ENCODE data around the gene SHISAL2A. TPM values are rescaled to one million over a fixed set of nuclear protein-coding genes. Genes with fewer than 3 reads are reported as not detected.
A peak's percentile ranks its signal among the peaks of the same experiment; 100 is the strongest.

Gene SHISAL2A
- total and polyA plus RNA-seq, 2 experiments from 2014 or later, result not detected

- Histone ChIP-seq H3K36me3 (no peaks in the 10 kb centered on the region), H3K4me1 (ENCODE audit: low read depth) (peaks cover 8% of the 10 kb centered on the region), H3K9me3 (ENCODE audit: low read depth) (no peaks in the 10 kb centered on the region), H3K27me3 (no peaks in the 10 kb centered on the region), H3K27ac (no peak overlapping the region), H3K4me3 (no peak overlapping the region)
- TF ChIP-seq, protein P1, sequence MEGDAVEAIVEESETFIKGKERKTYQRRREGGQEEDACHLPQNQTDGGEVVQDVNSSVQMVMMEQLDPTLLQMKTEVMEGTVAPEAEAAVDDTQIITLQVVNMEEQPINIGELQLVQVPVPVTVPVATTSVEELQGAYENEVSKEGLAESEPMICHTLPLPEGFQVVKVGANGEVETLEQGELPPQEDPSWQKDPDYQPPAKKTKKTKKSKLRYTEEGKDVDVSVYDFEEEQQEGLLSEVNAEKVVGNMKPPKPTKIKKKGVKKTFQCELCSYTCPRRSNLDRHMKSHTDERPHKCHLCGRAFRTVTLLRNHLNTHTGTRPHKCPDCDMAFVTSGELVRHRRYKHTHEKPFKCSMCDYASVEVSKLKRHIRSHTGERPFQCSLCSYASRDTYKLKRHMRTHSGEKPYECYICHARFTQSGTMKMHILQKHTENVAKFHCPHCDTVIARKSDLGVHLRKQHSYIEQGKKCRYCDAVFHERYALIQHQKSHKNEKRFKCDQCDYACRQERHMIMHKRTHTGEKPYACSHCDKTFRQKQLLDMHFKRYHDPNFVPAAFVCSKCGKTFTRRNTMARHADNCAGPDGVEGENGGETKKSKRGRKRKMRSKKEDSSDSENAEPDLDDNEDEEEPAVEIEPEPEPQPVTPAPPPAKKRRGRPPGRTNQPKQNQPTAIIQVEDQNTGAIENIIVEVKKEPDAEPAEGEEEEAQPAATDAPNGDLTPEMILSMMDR (IDR thresholded peaks at IDR 0.05; ENCODE audit: low read depth, low read length), result no peak
- DNase-seq (ENCODE audit: low read depth in 1 of 2, low spot score in 1 of 2), result no peak
These were observed 26.4 kb downstream of the SHISAL2A start for GRCh38 chr1:52659356-52659755.

GRCh38 chr1:52659851-52660596 is 27.1 kb downstream of the SHISAL2A start:
- no peak overlapping the region for H3K27ac ChIP-seq
- H3K4me3 ChIP-seq, result no peak overlapping the region
- TF ChIP-seq, protein P1 (IDR thresholded peaks at IDR 0.05; ENCODE audit: low read depth, low read length), result no peak
- no peaks in the 10 kb centered on the region for H3K27me3 ChIP-seq
- no peaks in the 10 kb centered on the region for H3K36me3 ChIP-seq
- DNase-seq (ENCODE audit: low read depth in 1 of 2, low spot score in 1 of 2), result no peak
- peaks cover 8% of the 10 kb centered on the region for H3K4me1 ChIP-seq (ENCODE audit: low read depth)
- no peaks in the 10 kb centered on the region for H3K9me3 ChIP-seq (ENCODE audit: low read depth)

- Histone ChIP-seq H3K27ac (no peak overlapping the region), H3K4me3 (no peak overlapping the region), H3K27me3 (no peaks in the 10 kb centered on the region), H3K9me3 (ENCODE audit: low read depth) (no peaks in the 10 kb centered on the region), H3K4me1 (ENCODE audit: low read depth) (peaks cover 8% of the 10 kb centered on the region), H3K36me3 (no peaks in the 10 kb centered on the region)
- TF ChIP-seq, protein P1 (IDR thresholded peaks at IDR 0.05; ENCODE audit: low read depth, low read length), result no peak
- DNase-seq (ENCODE audit: low read depth in 1 of 2, low spot score in 1 of 2), result no peak
These were observed 27.8 kb downstream of the SHISAL2A start for GRCh38 chr1:52660807-52661206.

DNA sequence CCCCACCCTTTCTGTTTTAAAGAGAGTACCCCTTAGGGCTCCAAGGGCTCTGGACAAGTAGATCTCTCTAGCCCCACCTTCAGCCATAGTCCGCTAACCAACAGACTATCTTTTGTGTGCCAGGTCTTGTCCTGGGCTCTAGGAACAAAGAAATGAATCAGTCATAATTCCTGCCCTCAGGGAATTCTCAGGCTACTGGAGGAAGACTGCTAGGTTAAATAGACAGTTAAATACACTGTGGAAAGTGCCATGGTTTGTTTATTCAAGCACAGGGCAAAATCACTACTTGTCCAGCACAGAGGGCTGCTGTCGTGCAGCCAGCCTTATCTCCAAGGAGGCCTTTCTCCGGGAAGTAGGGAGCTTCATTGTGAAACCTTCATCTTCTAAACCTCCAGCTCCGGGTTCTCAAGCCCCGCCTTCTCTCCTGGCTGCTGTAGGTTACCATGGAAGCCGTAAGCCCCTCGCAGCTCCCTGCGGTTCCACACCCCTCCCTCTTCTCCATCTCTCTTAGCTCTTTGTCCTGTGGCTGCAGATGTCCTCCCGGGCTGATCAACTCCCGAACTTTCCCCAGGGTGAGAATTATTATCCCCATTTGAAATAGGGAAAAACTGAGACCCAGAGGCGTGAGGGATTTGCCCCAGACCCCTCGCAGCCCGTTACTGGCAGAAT is 29.8 kb downstream of the SHISAL2A start:
- Histone ChIP-seq H3K36me3 (no peaks in the 10 kb centered on the region), H3K4me3 (no peak overlapping the region), H3K9me3 (ENCODE audit: low read depth) (no peaks in the 10 kb centered on the region), H3K27ac (no peak overlapping the region), H3K27me3 (no peaks in the 10 kb centered on the region), H3K4me1 (ENCODE audit: low read depth) (peaks cover 8% of the 10 kb centered on the region)
- TF ChIP-seq, protein P1 (IDR thresholded peaks at IDR 0.05; ENCODE audit: low read depth, low read length), result no peak
- DNase-seq (ENCODE audit: low read depth in 1 of 2, low spot score in 1 of 2), result peak; percentile 18 to 72

DNA sequence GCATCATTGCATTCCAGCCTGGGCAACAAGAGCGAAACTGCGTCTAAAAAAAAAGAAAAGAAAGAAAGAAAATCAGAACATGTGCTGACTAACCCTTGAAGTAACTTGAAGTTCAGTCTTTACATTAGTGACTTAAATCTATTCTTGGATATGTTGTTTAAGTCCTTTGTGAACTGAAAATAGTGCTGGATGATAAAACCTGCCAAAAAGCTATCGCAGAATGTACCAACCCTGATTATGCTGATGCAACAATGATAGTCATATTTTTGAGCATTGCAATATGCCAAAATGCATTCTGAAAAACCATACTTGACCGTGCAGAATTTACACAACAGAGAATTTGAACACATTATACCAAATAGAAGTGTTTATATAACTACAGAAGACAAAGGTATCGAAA is 30.7 kb downstream of the SHISAL2A start:
- Histone ChIP-seq H3K4me3 (no peak overlapping the region), H3K4me1 (ENCODE audit: low read depth) (peaks cover 3% of the 10 kb centered on the region), H3K36me3 (no peaks in the 10 kb centered on the region), H3K27me3 (no peaks in the 10 kb centered on the region), H3K27ac (no peak overlapping the region), H3K9me3 (ENCODE audit: low read depth) (no peaks in the 10 kb centered on the region)
- TF ChIP-seq, protein P1 (IDR thresholded peaks at IDR 0.05; ENCODE audit: low read depth, low read length), result no peak
- peak in 1 of 2 donors; percentile 21 for DNase-seq (ENCODE audit: low read depth in 1 of 2, low spot score in 1 of 2)
